OCI-LY7 (cell line): ENCODE data around the gene PRKG1. TPM values are rescaled to one million over a fixed set of nuclear protein-coding genes. Genes with fewer than 3 reads are reported as not detected.

ENCODE experiments used
- BruUV-seq: library from RNA; stranded (reverse); fragments of 400-500 nt; replicated peaks from 2 replicates; lab custom pipeline; 2021; lab: Mats Ljungman, UMichigan
- CTCF ChIA-PET: fragments of 300-600 bp; sonication (Branson Sonifier 250); formaldehyde crosslinking; loops from one replicate; lab custom pipeline; 2022; ENCODE audit warnings: antibody characterized with exemption; ENCODE audit not compliant: unreplicated experiment; lab: Charles Lee
- POLR2A ChIA-PET: fragments of 300-600 bp; sonication (Branson Sonifier 250); formaldehyde crosslinking; loops from one replicate; lab custom pipeline; 2022; ENCODE audit warnings: antibody characterized with exemption; lab: Charles Lee
- DNase-seq: peaks from one replicate; pipeline ENCODE4 v3.0.0-alpha.2; 2015; ENCODE audit warnings: low spot score
- H2AFZ ChIP-seq: fragments of 200-600 bp; sonication (generic), shearing (Covaris generic); 2 replicates; pipeline ENCODE4 v1.6.1; 2014; ENCODE audit warnings: mild to moderate bottlenecking, antibody characterized with exemption, low read length, moderate library complexity
- H3K27ac ChIP-seq: fragments of 200-600 bp; sonication (generic); 2 replicates; pipeline ENCODE4 v1.5.1; 2014; ENCODE audit warnings: mixed run types, low read depth, mild to moderate bottlenecking, moderate library complexity, low read length, inconsistent platforms; ENCODE audit not compliant: poor library complexity, severe bottlenecking
- H3K36me3 ChIP-seq: fragments of 200-600 bp; sonication (generic); 2 replicates; pipeline ENCODE4 v1.6.1; 2014; ENCODE audit warnings: mild to moderate bottlenecking, antibody characterized with exemption, low read length, moderate library complexity, mixed read lengths; ENCODE audit not compliant: insufficient read depth
- H3K4me1 ChIP-seq: fragments of 200-600 bp; sonication (generic); 2 replicates; pipeline ENCODE4 v1.5.1; 2014; ENCODE audit warnings: mild to moderate bottlenecking, low read length; ENCODE audit not compliant: insufficient read depth, poor library complexity, severe bottlenecking
- H3K4me2 ChIP-seq: fragments of 200-600 bp; sonication (generic); 2 replicates; pipeline ENCODE4 v1.6.1; 2014; ENCODE audit warnings: mild to moderate bottlenecking, low read length
- H3K4me3 ChIP-seq: fragments of 200-600 bp; sonication (generic); 2 replicates; pipeline ENCODE4 v1.5.1; 2014; ENCODE audit warnings: mild to moderate bottlenecking, low read depth, low read length; ENCODE audit not compliant: poor library complexity, severe bottlenecking
- H3K79me2 ChIP-seq: fragments of 200-600 bp; sonication (generic); 2 replicates; pipeline ENCODE4 v1.6.1; 2016; ENCODE audit warnings: low read depth, mild to moderate bottlenecking, low read length, moderate library complexity, mixed read lengths; ENCODE audit not compliant: insufficient read depth
- H3K9me2 ChIP-seq: fragments of 200-600 bp; sonication (generic); 2 replicates; pipeline ENCODE4 v1.6.1; 2016; ENCODE audit warnings: mild to moderate bottlenecking, low read length, mixed read lengths; ENCODE audit not compliant: insufficient read depth
- H3K9me3 ChIP-seq: fragments of 200-600 bp; sonication (generic); 2 replicates; pipeline ENCODE4 v1.6.1; 2014; ENCODE audit warnings: mild to moderate bottlenecking, mixed run types, low read length, mixed read lengths
- H4K20me1 ChIP-seq: fragments of 200-600 bp; sonication (generic); 2 replicates; pipeline ENCODE4 v1.6.1; 2014; ENCODE audit warnings: mild to moderate bottlenecking, antibody characterized with exemption, low read length, moderate library complexity, mixed read lengths; ENCODE audit not compliant: insufficient read depth
- EZH2phosphoT487 ChIP-seq: fragments of 200-600 bp; sonication (generic); IDR thresholded peaks from 2 replicates; pipeline ENCODE4 v1.6.1; 2018; ENCODE audit warnings: low read depth, borderline replicate concordance, mild to moderate bottlenecking, mixed run types, antibody characterized with exemption, low read length, moderate library complexity, mixed read lengths
- intact Hi-C: fragments of 100-400 bp; cut with micrococcal nuclease; formaldehyde crosslinking; loops from one replicate; pipeline ENCODE4 v1.10.0; 2022; ENCODE audit not compliant: unreplicated experiment
- total RNA-seq, 2 experiments: library from RNA; depleted of rRNA in 1 of 2; stranded (reverse); fragments of >200 nt in 1 of 2; shearing (Covaris generic) in 1 of 2; gene quantifications; 2 replicates each; pipeline ENCODE4 v1.2.3, GENCODE V29; 2014 to 2022
- TF ChIP-seq, protein P1 (sequence below): fragments of 200-600 bp; sonication (generic); conservative IDR thresholded peaks from 2 replicates; pipeline ENCODE4 v1.5.1; 2014; ENCODE audit warnings: mild to moderate bottlenecking, antibody characterized with exemption, low read length, moderate library complexity, mixed read lengths

The PRKG1 gene
- total RNA-seq, 2 experiments from 2014 or later, result not detected

DNA sequence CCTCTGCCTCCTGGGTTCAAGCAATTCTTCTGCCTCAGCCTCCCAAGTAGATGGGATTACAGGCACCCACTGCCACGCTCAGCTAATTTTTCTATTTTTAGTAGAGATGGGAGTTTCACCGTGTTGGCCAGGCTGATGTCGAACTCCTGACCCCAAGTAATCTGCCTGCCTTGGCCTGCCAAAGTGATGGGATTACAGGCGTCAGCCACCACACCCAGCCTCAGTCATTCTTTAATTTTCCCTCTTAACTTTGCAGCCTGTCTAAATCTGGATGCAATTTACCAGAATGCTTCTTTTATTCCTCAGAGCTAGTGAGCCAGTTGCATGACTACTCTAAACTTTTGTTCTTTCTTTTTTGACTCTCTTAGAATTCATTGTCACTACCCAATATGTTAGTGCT lies 715.6 kb downstream of the PRKG1 start:
- Histone ChIP-seq H3K9me2 (no peaks in the 10 kb centered on the region), H2AFZ (no peak overlapping the region), H3K4me3 (no peak overlapping the region), H3K4me2 (no peak overlapping the region), H3K27ac (no peak overlapping the region), H3K4me1 (no peaks in the 10 kb centered on the region), H3K9me3 (no peaks in the 10 kb centered on the region), H3K36me3 (no peaks in the 10 kb centered on the region), H3K79me2 (no peaks in the 10 kb centered on the region), H4K20me1 (no peaks in the 10 kb centered on the region)
- ChIA-PET CTCF (no interaction called here), POLR2A (no interaction called here)
- no peak for DNase-seq
- intact Hi-C loops, result no loop called here
- no peak for TF ChIP-seq EZH2phosphoT487
- TF ChIP-seq, protein P1, sequence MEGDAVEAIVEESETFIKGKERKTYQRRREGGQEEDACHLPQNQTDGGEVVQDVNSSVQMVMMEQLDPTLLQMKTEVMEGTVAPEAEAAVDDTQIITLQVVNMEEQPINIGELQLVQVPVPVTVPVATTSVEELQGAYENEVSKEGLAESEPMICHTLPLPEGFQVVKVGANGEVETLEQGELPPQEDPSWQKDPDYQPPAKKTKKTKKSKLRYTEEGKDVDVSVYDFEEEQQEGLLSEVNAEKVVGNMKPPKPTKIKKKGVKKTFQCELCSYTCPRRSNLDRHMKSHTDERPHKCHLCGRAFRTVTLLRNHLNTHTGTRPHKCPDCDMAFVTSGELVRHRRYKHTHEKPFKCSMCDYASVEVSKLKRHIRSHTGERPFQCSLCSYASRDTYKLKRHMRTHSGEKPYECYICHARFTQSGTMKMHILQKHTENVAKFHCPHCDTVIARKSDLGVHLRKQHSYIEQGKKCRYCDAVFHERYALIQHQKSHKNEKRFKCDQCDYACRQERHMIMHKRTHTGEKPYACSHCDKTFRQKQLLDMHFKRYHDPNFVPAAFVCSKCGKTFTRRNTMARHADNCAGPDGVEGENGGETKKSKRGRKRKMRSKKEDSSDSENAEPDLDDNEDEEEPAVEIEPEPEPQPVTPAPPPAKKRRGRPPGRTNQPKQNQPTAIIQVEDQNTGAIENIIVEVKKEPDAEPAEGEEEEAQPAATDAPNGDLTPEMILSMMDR, result no peak
- no TSS peak for BruUV-seq

DNA sequence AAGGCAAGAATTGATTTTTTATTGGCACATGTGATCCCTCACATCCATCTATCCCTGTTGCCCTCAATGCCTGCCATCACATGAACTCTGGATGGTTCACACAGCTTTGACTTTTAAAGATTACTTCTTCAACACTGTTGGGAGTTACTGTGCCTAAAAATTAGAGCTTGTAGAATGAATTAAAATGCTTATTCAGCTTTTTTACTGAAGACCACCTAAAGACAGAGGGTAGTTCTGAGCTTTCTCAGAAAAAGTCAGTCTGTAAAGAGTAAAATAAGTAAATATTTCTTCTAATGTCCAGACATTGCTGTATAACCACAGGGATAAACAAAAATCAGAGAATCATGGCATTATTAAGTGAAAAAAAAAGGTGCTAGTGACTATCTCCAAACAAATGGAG lies 718.4 kb downstream of the PRKG1 start:
- no peaks in the 10 kb centered on the region for H3K9me3 ChIP-seq
- no peak for DNase-seq
- H3K4me2 ChIP-seq, result no peak overlapping the region
- intact Hi-C loops, result no loop called here
- no peak overlapping the region for H2AFZ ChIP-seq
- POLR2A ChIA-PET, result interaction anchor here (0.6 kb wide), 2 partner anchors 10 to 721 kb away, joined by 3 to 4 read pairs; no protein-coding TSS in a partner anchor
- H3K36me3 ChIP-seq, result no peaks in the 10 kb centered on the region
- H3K9me2 ChIP-seq, result no peaks in the 10 kb centered on the region
- no peak overlapping the region for H3K27ac ChIP-seq
- TF ChIP-seq EZH2phosphoT487, result no peak
- TF ChIP-seq, protein P1, result no peak
- H3K4me3 ChIP-seq, result no peak overlapping the region
- CTCF ChIA-PET, result no interaction called here
- H3K4me1 ChIP-seq, result no peaks in the 10 kb centered on the region
- no peaks in the 10 kb centered on the region for H3K79me2 ChIP-seq
- BruUV-seq, result no TSS peak
- no peaks in the 10 kb centered on the region for H4K20me1 ChIP-seq

DNA sequence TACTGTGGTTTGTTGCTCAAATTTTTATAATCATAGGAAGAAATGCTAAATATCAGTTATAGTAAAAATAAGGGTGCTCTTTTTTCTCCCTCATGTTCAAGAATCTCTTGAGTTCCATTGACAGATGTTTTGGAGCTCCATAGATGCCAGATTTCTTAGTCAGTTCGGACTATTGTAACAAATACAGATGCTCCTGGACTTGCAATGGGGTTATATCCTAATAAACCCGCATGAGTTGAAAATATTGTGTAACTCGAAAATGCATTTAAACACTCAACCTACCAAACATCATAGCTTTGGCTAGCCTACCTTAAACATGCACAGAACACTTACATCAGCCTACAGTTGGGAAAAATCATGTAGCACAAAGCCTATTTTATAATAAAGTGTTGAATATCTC lies 725.8 kb downstream of the PRKG1 start:
- DNase-seq, result no peak
- Histone ChIP-seq H3K9me3 (no peaks in the 10 kb centered on the region), H2AFZ (no peak overlapping the region), H3K9me2 (no peaks in the 10 kb centered on the region), H3K36me3 (no peaks in the 10 kb centered on the region), H3K4me3 (no peak overlapping the region), H3K4me1 (no peaks in the 10 kb centered on the region), H3K79me2 (no peaks in the 10 kb centered on the region), H3K4me2 (no peak overlapping the region), H3K27ac (no peak overlapping the region), H4K20me1 (no peaks in the 10 kb centered on the region)
- ChIA-PET POLR2A (no interaction called here), CTCF (no interaction called here)
- TF ChIP-seq, protein P1, result no peak
- TF ChIP-seq EZH2phosphoT487, result no peak
- intact Hi-C loops, result no loop called here
- BruUV-seq, result no TSS peak
